ENCODE measurements around the gene TRAF3IP3. TPM values are rescaled to one million over a fixed set of nuclear protein-coding genes. Genes with fewer than 3 reads are reported as not detected.

The TRAF3IP3 gene
- total RNA-seq, 1 experiment from 2014 or later, result not detected

DNA sequence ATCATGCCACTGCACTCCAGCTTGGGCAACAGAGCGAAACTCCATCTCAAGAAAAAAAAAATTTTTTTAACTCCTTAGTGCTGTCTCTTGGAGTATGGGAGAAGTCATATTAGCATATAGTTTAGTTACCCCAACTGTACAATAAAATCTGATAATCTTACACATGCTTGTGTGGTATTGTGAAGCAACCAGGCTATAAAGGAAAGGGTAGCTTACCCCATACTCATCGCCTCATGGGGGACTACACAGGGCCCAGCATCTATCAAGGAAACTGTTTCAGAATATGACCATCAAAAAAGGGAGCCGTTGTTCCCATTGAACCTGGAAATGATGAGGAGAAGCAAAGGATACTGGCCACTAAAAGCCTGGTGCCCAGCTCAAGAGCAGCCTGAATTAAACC lies 3.0 kb upstream of the TRAF3IP3 start:
- Histone ChIP-seq H2AFZ (ENCODE audit: low read length) (no peak overlapping the region), H4K91ac (ENCODE audit: insufficient read length, low read depth, low read length) (no peak overlapping the region), H4K20me1 (ENCODE audit: control insufficient read depth, insufficient read depth, insufficient read length) (no peaks in the 10 kb centered on the region), H2BK20ac (ENCODE audit: low read depth, low read length, poor library complexity, severe bottlenecking) (no peak overlapping the region), H3K4ac (ENCODE audit: low read depth, low read length) (no peak overlapping the region), H3K4me1 (ENCODE audit: insufficient read depth, low read length) (no peaks in the 10 kb centered on the region), H3K27me3 (ENCODE audit: insufficient read depth, low read length) (peaks cover 2% of the 10 kb centered on the region; the same call in 1 of the 2 replicates), H4K8ac (replicated peaks; ENCODE audit: insufficient read length, low read depth, low read length) (no peak overlapping the region), H2BK12ac (ENCODE audit: insufficient read length, low read depth, low read length) (no peak overlapping the region), H4K5ac (ENCODE audit: insufficient read length, low read depth, low read length) (no peak overlapping the region), H3K79me1 (ENCODE audit: insufficient read depth, low read depth, low read length, poor library complexity, severe bottlenecking) (no peaks in the 10 kb centered on the region), H3K79me2 (ENCODE audit: insufficient read depth, low read length) (no peaks in the 10 kb centered on the region), H3K4me2 (ENCODE audit: insufficient read depth, insufficient read length, low read length) (no peak overlapping the region), H3K18ac (ENCODE audit: insufficient read length, low read depth, low read length) (no peak overlapping the region), H3K27ac (ENCODE audit: insufficient read length, low read depth, low read length) (no peak overlapping the region), H2BK120ac (ENCODE audit: low read depth, low read length, poor library complexity, severe bottlenecking) (no peak overlapping the region), H3K14ac (ENCODE audit: insufficient read depth, low read length) (no peak overlapping the region), H3K23ac (ENCODE audit: insufficient read length, low read depth, low read length) (no peak overlapping the region), H2BK5ac (ENCODE audit: insufficient read length, low read length) (no peak overlapping the region), H3K23me2 (ENCODE audit: insufficient read length, low read depth, low read length, poor library complexity, severe bottlenecking) (no peaks in the 10 kb centered on the region), H3T11ph (ENCODE audit: low read length) (no peak overlapping the region), H3K9ac (ENCODE audit: extremely low read depth, insufficient read length, low read length) (no peak overlapping the region), H3K56ac (ENCODE audit: insufficient read length, low read depth, low read length) (no peak overlapping the region), H3K9me3 (ENCODE audit: control insufficient read depth, low read depth, low read length) (no peaks in the 10 kb centered on the region), H2BK15ac (ENCODE audit: low read depth, low read length) (no peak overlapping the region), H2AK5ac (ENCODE audit: insufficient read length, low read length) (no peak overlapping the region)
- no CpG with 5 or more reads among the region's 3 CpGs for WGBS (ENCODE audit: extremely low coverage, insufficient read length, low lambda C conversion rate)
- no peak overlapping the region for H3K4me3 Mint-ChIP-seq
- H3K27ac Mint-ChIP-seq, result no peak overlapping the region; a peak in 1 of 7 replicates
- no peaks in the 10 kb centered on the region for H3K36me3 Mint-ChIP-seq (ENCODE audit: insufficient read depth in 1 of 3, low read depth in 3 of 3)
- peaks cover 10% of the 10 kb centered on the region in 2 experiments for H3K4me1 Mint-ChIP-seq
- H3K9me3 Mint-ChIP-seq, result no peaks in the 10 kb centered on the region
- H3K27me3 Mint-ChIP-seq (ENCODE audit: low read depth), result peaks cover 32% of the 10 kb centered on the region
- TF ChIP-seq, protein P1, sequence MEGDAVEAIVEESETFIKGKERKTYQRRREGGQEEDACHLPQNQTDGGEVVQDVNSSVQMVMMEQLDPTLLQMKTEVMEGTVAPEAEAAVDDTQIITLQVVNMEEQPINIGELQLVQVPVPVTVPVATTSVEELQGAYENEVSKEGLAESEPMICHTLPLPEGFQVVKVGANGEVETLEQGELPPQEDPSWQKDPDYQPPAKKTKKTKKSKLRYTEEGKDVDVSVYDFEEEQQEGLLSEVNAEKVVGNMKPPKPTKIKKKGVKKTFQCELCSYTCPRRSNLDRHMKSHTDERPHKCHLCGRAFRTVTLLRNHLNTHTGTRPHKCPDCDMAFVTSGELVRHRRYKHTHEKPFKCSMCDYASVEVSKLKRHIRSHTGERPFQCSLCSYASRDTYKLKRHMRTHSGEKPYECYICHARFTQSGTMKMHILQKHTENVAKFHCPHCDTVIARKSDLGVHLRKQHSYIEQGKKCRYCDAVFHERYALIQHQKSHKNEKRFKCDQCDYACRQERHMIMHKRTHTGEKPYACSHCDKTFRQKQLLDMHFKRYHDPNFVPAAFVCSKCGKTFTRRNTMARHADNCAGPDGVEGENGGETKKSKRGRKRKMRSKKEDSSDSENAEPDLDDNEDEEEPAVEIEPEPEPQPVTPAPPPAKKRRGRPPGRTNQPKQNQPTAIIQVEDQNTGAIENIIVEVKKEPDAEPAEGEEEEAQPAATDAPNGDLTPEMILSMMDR (conservative IDR thresholded peaks at IDR 0.05), result no peak
- DNase-seq, result no peak
